Neural crest cell (in vitro differentiated cells): ENCODE results near the gene PHF21A. TPM values are rescaled to one million over a fixed set of nuclear protein-coding genes. Genes with fewer than 3 reads are reported as not detected.

Experiments used
- DNase-seq: peaks from one replicate; pipeline ENCODE4 v3.0.0; 2021; ENCODE audit warnings: low read depth, mixed read lengths, low spot score
- H3K27ac Mint-ChIP-seq: one replicate; pipeline ENCODE4 v1.8.0; 2021; ENCODE audit warnings: mild to moderate bottlenecking, mixed read lengths; ENCODE audit not compliant: unreplicated experiment
- H3K27me3 Mint-ChIP-seq: 2 replicates; pipeline ENCODE4 v1.8.0; 2021; ENCODE audit warnings: low read depth, mild to moderate bottlenecking, mixed read lengths
- H3K36me3 Mint-ChIP-seq: 2 replicates; pipeline ENCODE4 v1.8.0; 2021; ENCODE audit warnings: low read depth, mild to moderate bottlenecking, mixed read lengths
- H3K4me1 Mint-ChIP-seq: 2 replicates; pipeline ENCODE4 v1.8.0; 2021; ENCODE audit warnings: mixed read lengths
- H3K4me3 Mint-ChIP-seq: one replicate; pipeline ENCODE4 v1.8.0; 2021; ENCODE audit warnings: mild to moderate bottlenecking, mixed read lengths
- H3K9me3 Mint-ChIP-seq: 2 replicates; pipeline ENCODE4 v1.8.0; 2021; ENCODE audit warnings: mixed read lengths
- CTCF ChIP-seq: fragments of 200-600 bp; sonication (generic); conservative IDR thresholded peaks from 2 replicates; pipeline ENCODE4 v1.5.0; 2021; ENCODE audit warnings: antibody characterized with exemption, mild to moderate bottlenecking
- total RNA-seq: library from RNA; stranded (reverse); gene quantifications from 2 replicates; pipeline ENCODE4 v1.2.1, GENCODE V29; 2021

PHF21A gene
- total RNA-seq, 1 donor from 2014 or later, result 56.5 TPM

- Mint-ChIP-seq H3K36me3 (peaks cover 28% of the 10 kb centered on the region), H3K9me3 (peaks cover 3% of the 10 kb centered on the region), H3K4me3 (no peak overlapping the region), H3K4me1 (peaks cover 8% of the 10 kb centered on the region), H3K27me3 (no peaks in the 10 kb centered on the region), H3K27ac (no peak overlapping the region)
- TF ChIP-seq CTCF, result no peak
- DNase-seq, result no peak
These were observed 160.7 kb downstream of the PHF21A start for GRCh38 chr11:45960387-45961095.

GRCh38 chr11:45959851-45960250 is 161.4 kb downstream of the PHF21A start:
- Mint-ChIP-seq H3K27ac (no peak overlapping the region), H3K27me3 (no peaks in the 10 kb centered on the region), H3K4me1 (peaks cover 8% of the 10 kb centered on the region), H3K36me3 (peaks cover 33% of the 10 kb centered on the region), H3K4me3 (no peak overlapping the region), H3K9me3 (peaks cover 3% of the 10 kb centered on the region)
- no peak for TF ChIP-seq CTCF
- no peak for DNase-seq

DNA sequence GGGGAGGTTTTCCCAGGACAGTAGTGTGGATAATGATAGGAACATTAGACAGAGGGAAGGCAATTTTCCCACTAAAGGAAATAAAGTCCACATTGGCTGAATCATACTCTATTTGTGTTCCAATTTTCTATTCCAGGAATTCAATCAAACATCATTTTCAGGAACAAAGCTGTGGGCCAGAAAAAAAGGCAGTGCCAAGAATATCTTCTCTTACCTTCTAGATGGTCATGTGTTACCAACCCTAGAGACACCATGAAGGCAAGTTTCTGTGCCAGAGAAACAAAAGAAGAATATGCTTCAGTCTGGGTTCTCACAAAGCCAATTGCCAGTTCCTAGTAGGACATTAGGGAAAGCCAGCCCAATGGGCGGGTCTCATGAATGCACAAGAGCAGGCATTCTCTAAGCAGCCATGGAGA is 171.3 kb downstream of the PHF21A start:
- Mint-ChIP-seq H3K4me3 (no peak overlapping the region), H3K27ac (no peak overlapping the region), H3K4me1 (peaks cover 23% of the 10 kb centered on the region), H3K27me3 (no peaks in the 10 kb centered on the region), H3K36me3 (peaks cover 9% of the 10 kb centered on the region), H3K9me3 (no peaks in the 10 kb centered on the region)
- no peak for TF ChIP-seq CTCF
- no peak for DNase-seq

DNA sequence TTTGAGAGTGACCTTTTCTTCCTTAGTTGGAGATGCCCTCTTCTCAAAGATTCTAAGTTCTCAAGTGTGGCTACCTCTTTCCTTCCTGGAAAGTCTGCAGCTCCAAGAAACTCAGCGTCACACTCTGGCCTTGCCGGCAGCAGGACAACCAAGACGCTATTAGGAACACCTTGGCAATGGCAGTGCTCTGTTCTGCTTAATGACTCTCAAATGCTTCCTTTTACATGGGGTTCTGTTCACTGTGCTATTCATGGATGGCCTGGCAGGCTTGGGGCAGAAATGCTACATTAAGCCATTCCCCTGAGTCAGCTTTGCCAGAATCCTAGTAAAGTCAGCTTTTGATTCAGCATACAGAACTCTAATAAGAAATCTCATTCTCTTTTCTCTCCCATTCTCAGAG is 172.9 kb downstream of the PHF21A start:
- no peak overlapping the region for H3K4me3 Mint-ChIP-seq
- no peaks in the 10 kb centered on the region for H3K9me3 Mint-ChIP-seq
- H3K36me3 Mint-ChIP-seq, result peaks cover 8% of the 10 kb centered on the region
- no peak for TF ChIP-seq CTCF
- peaks cover 23% of the 10 kb centered on the region for H3K4me1 Mint-ChIP-seq
- no peak for DNase-seq
- H3K27me3 Mint-ChIP-seq, result no peaks in the 10 kb centered on the region
- H3K27ac Mint-ChIP-seq, result no peak overlapping the region

GRCh38 chr11:45947885-45948284 is 173.4 kb downstream of the PHF21A start:
- H3K4me3 Mint-ChIP-seq, result no peak overlapping the region
- peaks cover 8% of the 10 kb centered on the region for H3K36me3 Mint-ChIP-seq
- peaks cover 23% of the 10 kb centered on the region for H3K4me1 Mint-ChIP-seq

More at GRCh38 chr11:45947885-45948284, 173.4 kb downstream of the PHF21A start:
- no peak for TF ChIP-seq CTCF
- H3K27me3 Mint-ChIP-seq, result no peaks in the 10 kb centered on the region
- no peaks in the 10 kb centered on the region for H3K9me3 Mint-ChIP-seq
- DNase-seq, result no peak
- peak overlapping the region; percentile 48 for H3K27ac Mint-ChIP-seq
